GM21717 (cell line): Measurements from ENCODE around the gene ARHGAP8.

Experiments used
- ATAC-seq: cut with Tn5 transposase; IDR thresholded peaks from one replicate; pipeline ENCODE4 v1.9.1; 2021; ENCODE audit warnings: mild to moderate bottlenecking, moderate library complexity; ENCODE audit not compliant: unreplicated experiment

ARHGAP8 gene

DNA sequence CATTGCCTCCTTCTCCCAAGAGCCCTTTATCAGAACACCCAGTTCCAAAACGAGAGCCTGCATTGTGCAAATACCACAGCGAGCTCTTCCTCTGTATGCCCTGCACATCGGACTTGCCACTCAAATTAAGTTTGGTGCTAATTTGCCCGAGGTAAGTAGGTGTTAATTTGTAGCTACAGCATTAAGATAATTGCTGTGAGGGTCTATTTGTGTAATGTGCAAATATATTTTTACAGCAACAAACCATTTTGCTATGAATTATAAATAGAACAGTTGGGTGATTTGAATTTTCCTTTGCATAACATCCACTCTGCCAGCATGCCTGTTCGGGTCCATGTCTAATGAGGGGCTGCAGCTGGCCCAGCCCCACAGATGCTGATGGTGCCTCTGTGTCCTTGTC, 8.1 kb downstream of the ARHGAP8 start:
- ATAC-seq, result no peak

DNA sequence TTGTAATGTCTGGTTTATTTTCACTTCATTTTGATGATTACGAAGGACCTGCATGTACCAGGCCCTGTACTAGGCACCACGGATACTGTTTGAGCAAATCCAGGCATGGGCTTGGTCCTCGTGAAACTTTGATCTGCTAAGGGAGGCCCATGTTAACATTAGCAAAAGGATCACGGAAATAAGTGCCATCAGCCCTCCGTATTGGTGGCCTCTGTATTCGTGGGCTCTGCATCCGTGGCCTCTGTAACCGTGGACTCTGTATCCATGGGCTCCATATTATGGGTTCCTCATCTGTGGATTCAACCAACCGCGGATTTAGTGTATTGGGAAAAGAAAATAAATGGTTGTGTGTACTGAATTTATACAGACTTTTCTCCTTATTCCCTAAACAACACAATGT, 8.7 kb downstream of the ARHGAP8 start:
- no peak for ATAC-seq

DNA sequence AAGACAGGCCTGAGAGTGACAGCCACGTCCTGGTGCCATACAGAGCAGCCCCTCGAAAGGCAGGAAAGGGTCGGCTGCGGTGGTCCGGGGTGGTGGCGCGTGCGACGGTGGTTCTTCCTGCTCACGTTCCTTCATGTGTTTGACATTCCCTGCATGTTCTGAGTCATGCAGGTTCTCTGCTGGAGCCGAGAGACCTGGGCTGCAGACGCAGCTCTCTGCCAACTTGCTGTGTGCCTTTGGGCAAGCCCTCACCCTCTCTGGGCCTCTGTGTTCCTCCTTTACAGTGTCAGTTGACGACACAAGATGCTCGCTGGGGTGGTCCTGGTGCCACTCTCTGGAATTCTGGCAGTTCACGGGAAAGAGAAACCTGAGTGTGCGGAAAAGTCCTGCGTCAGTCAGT, 12.0 kb downstream of the ARHGAP8 start:
- no peak for ATAC-seq

DNA sequence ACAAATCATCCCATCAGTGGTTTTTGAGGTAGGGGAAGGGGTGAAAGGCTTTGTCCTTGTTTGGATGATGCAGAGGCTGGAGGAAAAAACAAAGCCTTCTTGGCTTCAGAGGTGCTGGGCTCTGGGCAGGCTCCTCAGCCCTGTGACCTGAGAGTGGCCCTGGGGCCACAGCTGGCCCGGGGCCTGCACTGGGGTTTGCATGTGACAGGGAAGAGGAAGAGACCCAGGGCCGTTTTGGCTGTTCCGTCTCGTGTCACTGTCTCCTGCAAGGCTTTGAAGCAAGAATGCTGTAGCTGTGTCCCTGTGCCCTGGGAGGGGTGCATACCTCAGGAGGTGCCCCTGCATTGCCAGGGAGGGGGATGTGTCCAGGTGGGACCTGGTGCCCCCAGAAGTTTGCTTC, 12.6 kb downstream of the ARHGAP8 start:
- no peak for ATAC-seq

DNA sequence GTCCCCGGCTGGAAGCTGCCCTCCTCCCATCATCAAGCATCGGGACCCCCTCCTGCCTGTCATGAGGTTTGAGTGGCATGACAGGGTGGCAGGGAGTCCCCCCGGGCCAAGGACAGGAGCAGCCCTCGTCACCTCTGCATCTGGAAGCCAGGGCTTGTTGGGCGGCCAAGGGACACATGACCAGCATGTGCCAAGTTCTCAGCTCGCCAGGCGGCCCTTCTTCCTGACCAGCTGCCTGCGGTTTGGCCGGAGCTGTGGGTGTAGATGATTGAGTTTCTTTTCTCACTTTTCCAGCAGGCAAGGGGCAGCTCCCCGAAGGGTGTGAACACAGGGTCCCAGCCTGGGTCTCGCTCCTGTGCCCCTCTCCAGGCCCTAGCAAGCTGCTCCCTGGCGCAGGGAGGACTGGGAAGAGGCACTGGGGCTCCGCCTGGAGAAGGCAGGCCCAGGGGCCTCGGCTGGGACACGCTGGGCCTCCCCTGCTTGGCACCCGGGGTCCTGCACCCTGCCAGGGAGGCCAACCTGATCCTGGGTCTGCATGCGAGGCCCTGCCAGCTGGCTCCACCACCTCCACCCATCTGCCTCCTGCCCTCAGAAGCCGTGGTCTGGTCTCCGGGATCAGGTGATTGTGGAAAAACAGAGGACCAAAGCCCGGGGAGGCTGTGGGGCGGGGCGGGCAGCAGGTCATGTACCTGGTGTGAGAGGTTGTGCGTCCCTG, 13.4 kb downstream of the ARHGAP8 start:
- ATAC-seq, result no peak

DNA sequence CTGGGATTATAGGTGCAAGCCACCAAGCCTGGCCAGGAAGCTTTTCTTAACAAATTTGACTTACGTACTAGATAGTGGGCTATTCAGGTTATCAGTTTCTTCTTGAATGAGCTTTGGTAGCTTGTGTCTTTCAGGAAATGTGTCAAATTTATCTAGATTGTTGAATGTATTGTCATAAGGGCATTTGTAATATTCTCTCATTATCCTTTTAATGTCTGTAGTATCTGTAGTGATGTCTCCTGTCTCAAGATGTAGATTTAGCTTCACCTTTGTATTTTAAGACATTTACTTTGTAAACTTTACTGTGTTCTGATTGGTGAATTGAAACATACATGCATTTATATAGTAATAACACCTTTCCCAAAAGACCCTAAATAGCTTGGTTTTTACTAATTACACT, 20.7 kb downstream of the ARHGAP8 start:
- ATAC-seq, result no peak

DNA sequence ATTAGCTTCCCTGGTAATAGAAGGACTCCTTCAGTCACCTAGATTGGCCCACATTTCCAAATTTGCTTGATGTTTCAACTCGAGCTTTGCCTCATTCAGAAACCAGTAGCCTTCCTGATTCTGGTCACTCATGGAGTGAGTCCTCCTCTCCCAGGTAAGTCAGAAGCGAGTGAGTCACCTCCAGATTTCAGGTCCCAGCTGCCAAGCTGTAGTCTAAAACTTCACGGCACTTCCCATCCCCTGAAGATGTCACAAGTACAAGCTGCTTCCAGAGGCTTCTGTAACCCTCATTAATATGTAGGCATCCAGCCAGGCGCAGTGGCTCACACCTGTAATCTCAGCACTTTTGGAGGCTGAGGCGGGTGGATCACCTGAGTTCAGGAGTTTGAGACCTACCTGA, 23.5 kb downstream of the ARHGAP8 start:
- no peak for ATAC-seq

DNA sequence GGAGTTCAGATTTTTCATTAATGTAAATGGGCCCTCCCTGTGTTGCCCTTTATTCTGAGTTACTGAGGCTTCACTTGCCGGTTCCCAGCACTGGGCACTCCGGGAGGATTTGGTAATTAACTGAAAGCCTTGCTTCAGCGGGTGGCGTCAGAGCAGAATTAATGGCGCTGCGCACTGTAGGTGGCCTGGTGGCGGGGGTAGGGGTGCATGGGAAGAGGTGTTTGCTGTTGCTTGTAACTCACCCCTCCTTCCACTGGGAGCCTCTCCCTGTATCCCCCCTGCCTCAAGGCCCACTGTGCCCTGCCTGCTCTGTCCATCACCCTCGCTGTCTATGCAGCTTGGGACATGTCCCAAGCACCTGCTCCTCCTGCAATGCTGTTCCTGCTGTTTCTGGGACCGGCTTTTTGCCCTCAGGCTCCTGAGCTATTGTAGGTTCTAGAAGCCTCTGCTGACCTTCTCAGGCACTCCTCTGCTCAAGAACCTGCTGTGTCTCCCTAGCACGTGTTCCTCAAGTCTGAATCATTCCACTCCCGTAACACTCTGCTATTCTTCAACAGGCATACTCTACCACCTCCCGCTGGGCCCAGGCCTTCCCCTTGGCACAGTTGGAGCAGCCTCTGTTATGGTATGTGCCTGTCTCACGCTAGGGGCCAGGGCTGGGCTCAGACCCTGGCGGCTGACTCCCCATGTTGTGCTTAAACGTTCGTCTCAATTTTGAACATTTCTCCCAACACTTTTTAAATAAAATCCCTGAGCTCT, 24.4 kb downstream of the ARHGAP8 start:
- ATAC-seq, result no peak

DNA sequence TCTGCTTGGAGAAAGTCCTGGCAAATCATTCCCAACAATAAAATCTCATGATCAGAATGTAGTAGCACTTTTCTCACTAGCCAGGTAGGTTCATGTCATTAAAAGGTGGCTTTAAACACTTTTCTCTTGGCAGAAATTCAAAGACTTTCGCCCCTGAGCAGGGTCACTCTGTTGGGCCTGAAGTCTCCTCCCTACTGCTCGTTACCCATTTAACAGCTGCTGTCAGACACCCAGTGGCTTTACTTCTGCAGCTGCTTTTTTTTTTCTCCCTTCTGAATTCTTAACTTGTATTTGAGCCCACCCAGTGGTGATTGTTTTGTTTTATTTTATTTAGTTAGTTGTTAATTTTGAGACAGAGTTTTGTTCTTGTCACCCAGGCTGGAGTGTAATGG, 25.0 kb downstream of the ARHGAP8 start:
- no peak for ATAC-seq

DNA sequence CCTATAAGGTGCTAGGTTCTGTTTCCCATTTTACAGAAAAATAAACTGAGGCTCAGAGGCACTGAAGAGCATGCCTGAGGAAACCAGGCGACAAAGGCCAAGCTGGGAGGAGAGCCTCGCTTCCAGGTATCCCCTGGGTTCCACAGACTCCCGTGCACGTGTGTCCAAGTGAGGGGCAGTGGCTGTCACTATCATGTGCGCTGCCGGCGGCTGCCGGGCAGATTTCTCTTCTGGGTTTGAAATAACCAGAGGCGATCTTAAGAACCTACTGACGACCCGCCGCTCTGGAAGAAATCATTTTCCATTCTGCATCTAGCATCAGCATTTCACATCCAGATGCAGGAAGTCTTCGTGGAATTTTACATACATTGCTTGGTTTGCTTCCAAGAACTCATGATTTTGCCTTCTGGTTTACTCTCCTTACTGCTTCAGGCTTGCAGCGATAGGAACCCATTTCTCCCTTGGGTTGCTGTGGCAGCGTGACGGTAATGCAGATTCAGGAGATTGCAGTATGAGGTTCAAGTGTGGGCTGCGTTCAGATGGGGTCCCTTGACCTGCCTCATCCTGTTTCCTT, 28.6 kb downstream of the ARHGAP8 start:
- no peak for ATAC-seq

DNA sequence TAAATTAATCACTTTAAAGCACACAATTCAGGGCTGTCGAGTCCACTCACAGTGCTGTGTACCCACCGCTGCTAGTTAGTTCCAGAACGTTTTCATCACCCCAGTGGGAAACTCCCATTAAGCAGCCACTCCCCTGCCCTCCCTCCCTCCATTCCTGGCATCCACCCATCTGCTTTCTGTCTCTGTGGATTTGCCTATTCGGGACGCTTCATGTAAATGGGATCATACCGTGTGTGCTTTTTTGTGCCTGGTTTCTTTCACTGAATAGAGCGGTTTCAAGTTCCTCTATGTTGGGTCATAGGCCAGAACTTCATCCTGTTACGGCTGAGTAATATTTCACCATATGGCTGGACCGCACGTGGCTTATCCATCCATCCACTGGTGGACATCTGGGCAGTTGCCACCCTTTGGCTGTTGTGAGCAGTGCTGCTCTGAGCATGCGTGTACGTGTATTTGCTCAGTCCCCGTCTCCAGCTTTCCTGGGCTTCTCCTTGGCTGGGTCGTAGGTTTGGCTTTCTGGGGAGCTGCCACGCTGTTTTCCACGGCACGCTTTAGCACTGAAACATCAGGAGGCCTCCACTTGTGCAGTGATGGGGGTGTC, 30.1 kb downstream of the ARHGAP8 start:
- no peak for ATAC-seq

DNA sequence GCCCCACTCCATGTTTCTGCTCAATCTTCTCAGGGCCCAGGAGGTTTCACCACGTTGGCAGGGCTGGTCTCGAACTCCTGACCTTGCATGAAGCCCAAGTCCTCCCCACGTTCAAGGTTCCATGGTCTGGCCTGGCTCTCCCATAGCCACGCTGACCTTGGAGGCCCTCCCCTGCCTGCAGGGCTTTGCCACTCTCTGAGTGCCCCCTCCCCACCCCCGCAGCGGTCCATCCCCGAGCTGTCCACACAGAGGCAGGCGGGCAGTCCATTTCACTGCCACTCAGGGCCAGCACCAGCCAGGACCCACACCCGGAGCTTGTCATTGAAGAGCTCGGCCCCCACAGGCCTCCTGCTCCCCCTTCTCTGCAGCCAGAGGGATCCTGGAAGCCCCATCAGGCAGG, 30.7 kb downstream of the ARHGAP8 start:
- ATAC-seq, result no peak

DNA sequence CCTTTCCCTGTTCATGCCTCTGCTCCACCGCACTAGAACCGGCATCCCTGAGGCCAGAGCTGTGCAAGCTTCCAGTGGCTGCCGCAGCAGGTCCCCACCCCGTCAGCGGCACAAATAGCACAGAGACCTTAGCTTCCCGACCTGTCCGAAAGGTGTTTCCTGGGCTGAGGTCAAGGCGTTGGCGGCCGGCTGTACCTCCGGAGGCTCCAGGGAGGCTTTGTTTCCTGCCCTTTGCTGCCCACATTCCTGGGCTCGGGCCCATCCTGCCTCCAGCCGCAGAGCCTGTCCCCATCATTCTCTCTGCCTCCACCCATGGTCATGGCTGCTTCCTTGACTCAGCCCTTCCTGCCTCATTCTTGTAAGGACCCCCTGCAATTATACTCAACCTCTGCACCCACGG, 31.2 kb downstream of the ARHGAP8 start:
- no peak for ATAC-seq

DNA sequence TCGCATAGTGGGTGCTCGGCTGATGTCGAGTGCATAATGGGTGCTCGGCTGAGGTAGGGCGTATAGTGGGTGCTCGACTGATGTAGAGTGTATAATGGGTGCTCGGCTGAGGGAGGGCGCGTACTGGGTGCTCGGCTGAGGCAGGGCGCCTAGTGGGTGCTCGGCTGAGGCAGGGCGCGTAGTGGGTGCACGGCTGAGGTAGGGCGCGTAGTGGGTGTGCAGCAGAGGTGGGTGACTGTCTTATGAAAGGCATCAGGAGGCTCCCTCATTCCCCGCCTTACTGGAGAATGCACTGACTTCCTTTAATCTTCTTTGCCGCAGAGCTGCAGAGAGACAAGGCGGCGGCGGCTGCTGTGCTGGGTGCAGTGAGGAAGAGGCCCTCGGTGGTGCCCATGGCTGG, 33.8 kb downstream of the ARHGAP8 start:
- no peak for ATAC-seq

DNA sequence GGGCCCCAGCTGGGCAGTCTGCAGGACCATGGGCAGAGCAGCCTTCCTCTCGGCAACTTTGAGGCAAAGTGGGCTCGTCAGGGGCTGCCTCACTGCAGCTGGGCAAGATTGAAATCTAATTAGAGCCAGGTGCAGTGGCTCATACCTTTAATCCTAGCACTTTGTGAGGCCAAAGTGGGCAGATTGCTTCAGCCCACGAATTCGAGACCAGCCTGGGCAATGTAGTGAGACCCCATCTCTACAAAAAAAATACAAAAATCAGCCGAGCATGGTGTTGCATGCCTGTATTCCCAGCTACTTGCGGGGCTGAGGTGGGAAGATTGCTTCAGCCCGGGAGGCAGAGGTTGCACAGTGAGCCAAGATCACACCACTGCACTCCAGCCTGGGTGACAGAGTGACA, 34.2 kb downstream of the ARHGAP8 start:
- no peak for ATAC-seq

DNA sequence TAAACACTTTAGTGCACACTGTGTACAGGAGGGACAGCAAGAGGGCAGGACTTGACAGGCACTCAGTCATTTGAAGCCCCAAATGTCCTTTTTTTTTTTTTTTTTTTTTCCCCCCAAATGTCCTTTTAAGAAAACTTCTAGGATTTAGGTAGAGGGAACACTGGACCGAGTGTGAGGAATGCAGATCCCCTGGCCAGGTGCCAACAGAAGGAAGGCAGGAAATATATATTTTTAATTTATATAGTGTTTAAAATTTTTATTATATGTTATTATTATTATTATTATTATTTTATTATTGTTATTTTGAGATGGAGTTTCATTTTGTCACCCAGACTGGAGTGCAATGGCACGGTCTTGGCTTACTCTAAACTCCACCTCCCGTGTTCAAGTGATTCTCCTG, 35.5 kb downstream of the ARHGAP8 start:
- ATAC-seq, result no peak

DNA sequence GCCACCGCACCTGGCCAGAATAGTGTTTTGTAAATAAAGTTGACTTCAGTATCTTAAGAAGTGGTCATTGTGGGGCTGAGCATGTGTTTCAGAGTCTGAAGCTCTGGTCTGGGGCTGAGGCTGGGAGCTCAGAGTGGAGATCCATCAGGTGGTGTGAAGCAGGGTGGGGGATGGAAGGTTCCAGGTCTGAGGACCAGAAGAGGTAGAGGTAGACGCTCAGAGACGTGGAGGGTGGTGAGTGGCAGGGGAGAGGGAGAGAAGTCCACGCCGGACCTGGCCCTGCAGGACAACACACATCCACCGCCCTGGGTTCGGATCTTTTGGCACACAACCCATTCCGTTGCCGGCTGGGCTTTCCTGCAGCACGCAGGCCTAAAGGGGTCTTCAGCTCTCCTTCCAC, 40.7 kb downstream of the ARHGAP8 start:
- no peak for ATAC-seq

DNA sequence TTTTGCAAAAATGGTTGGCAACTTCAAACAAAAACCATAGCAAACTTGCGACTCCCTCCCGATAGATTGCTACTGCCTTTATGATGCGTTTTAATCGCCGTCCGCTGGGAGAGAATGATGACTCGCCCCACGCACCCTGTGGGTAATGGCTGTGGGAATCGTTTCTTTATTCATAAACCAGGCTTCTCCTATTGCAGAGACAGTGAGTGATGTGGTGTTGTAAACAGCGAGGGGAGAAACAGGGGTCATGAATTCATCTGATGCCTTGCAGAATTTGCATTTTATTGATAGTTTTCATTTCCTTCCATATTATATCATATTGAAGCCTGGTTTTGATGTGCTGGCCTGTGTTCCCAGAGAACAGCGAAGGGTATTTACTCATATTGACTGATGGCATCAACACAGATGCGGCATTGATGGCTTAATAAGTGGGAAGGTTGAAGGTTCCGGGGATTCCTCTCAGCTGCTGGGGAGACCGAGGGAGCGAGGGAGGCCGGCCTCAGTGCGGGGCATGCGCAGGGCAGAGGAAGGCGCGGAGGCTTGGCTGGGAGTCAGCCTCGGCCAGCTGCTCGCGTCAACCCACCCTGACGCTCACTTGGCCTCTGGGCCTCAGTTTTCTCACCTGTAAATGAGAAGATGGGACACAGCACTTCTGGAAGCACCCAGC, 41.3 kb downstream of the ARHGAP8 start:
- ATAC-seq, result no peak

DNA sequence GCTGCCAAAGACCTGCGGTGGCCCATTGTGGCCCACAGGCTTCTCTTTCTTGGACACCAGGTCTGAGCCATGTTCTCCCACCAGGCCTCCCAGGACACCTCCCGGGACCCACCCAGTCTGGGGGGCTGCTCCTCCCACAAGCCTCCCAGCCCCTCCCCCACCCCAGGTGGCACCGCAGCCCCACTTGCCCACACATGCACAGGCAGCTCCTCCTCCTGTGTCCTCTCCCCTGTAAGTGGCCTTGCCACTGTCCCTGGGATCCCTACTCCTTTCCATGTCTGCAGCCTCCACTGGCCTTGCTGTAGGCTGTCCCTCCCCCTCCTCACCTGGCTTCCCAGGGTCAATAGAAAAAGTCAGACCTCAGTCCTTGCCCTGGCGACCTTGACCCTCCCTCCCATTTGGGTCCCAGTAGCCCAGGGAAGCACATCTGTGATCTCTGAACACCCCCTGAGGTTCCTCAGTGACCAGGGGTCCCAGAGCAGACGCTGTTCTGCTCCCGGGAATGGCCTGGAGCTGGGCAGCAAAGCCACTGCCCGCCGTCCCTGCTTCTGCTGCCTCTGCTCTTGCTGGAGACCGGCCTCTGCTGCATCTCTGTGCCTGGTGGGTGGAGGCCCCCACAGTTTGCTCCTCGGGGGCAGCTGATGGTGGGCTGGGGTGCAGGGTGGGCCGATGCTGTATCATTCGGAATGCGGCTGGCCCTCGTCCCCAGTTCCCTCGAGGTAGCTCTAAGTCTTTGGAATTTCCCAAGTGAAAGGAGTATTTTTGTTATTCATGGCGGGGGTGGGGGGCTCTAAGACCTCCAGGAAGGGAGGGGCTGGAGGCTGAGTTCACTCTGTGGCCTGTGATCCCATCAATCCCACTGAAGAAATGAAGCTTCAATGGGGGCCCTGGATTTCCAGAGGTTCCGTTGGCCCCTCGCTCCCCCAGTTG, 43.6 kb downstream of the ARHGAP8 start:
- ATAC-seq, result no peak

DNA sequence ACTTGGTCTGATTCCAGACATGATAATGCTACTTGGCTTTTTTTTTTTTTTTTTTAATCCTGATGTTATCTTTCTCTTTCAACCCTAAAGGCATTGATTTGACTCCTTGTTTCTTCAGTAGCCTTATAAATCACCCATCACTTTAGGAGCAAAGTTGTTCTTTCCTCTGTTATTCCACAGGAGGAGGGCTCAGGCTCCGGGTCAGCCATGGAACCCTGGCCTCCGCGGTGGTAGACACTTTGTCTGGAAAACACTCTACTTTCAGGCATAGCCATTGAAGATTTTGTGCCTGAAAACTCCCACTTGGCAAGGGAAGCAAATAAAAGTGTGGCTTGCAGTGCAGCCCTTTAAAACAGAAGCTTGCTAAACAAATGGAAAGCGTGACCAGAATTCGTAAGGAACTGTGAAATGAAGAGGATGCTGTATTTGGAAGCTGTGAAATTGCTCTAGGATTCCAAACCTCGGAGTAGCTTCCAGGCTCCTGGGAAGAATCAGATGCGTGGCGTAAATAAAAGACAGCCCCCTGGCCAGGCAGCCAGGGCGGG, 44.9 kb downstream of the ARHGAP8 start:
- ATAC-seq, result no peak
